HCT116 (cell line): ENCODE measurements around the gene MT3. TPM values are rescaled to one million over a fixed set of nuclear protein-coding genes. Genes with fewer than 3 reads are reported as not detected.

ENCODE experiments used
- ATAC-seq: fragments of 200-7000 bp; cut with Tn5 transposase; 2 replicates; pipeline ENCODE4 v1.9.1; 2020; ENCODE audit warnings: mild to moderate bottlenecking, moderate library complexity
- BruUV-seq: library from RNA; stranded (reverse); fragments of 400-500 nt; replicated peaks from 2 replicates; lab custom pipeline; 2021; lab: Mats Ljungman, UMichigan
- CTCF ChIA-PET: fragments of 300-600 bp; sonication (Branson Sonifier 250); formaldehyde crosslinking; loops from one replicate; lab custom pipeline; 2021; ENCODE audit warnings: antibody characterized with exemption; lab: Charles Lee
- POLR2A ChIA-PET: fragments of 300-600, 350-600 bp; sonication (Branson Sonifier 250); formaldehyde crosslinking; loops from one replicate; lab custom pipeline; 2021; ENCODE audit warnings: antibody characterized with exemption; lab: Charles Lee
- RAD21 ChIA-PET, 2 experiments: fragments of 300-600 bp; sonication (Branson Sonifier 250); formaldehyde crosslinking; loops; one replicate each; lab custom pipeline; 2023; ENCODE audit warnings: low total read pairs in 2 of 2; ENCODE audit not compliant: uncharacterized antibody in 2 of 2, unreplicated experiment in 2 of 2, low non-redundant PET in 1 of 2; lab: Charles Lee
- DNase-seq: peaks from one replicate; pipeline ENCODE4 v3.0.0-alpha.2; 2010; ENCODE audit warnings: low read depth, low spot score
- H2AFZ ChIP-seq: fragments of 200-600 bp; shearing (Covaris generic), sonication (generic); 2 replicates; pipeline ENCODE4 v1.6.1; 2017; ENCODE audit warnings: low read depth, mixed run types, mixed read lengths, antibody characterized with exemption, low read length; ENCODE audit not compliant: poor library complexity, severe bottlenecking
- H3K27ac ChIP-seq: 2 replicates; pipeline ENCODE4 v1.5.1; 2012; ENCODE audit warnings: low read depth, low read length
- H3K27me3 ChIP-seq: fragments of 200-600 bp; sonication (generic); 2 replicates; pipeline ENCODE4 v1.6.1; 2016; ENCODE audit warnings: mixed run types, low read length, mixed read lengths; ENCODE audit not compliant: insufficient read depth
- H3K36me3 ChIP-seq, 2 experiments: fragments of 200-500 bp in 1 of 2; fragments of 200-600 bp in 1 of 2; sonication (Bioruptor generic) in 1 of 2; sonication (generic) in 1 of 2; 2 replicates each; pipeline versions ENCODE4 v1.5.1 to v1.6.1; 2014 to 2016; ENCODE audit warnings: low read length in 2 of 2, inconsistent platforms in 1 of 2, mixed read lengths in 1 of 2, mixed run types in 1 of 2; ENCODE audit not compliant: insufficient read depth in 2 of 2, control insufficient read depth in 1 of 2
- H3K4me1 ChIP-seq, 2 experiments: fragments of 200-600 bp in 1 of 2; sonication (generic) in 1 of 2; 2 replicates each; pipeline versions ENCODE4 v1.5.1 to v1.6.1; 2012 to 2017; ENCODE audit warnings: low read length in 2 of 2, inconsistent platforms in 1 of 2, mild to moderate bottlenecking in 1 of 2, mixed read lengths in 1 of 2, mixed run types in 1 of 2, moderate library complexity in 1 of 2; ENCODE audit not compliant: insufficient read depth in 2 of 2, control insufficient read depth in 1 of 2
- H3K4me2 ChIP-seq: fragments of 200-600 bp; sonication (generic); 2 replicates; pipeline ENCODE4 v1.6.1; 2017; ENCODE audit warnings: mixed run types, low read length, mixed read lengths
- H3K4me3 ChIP-seq, 2 experiments: fragments of 200-600 bp in 1 of 2; sonication (generic) in 1 of 2; replicated peaks in 1 of 2; 2 replicates each; pipeline ENCODE4 v1.5.1; 2011 to 2016; ENCODE audit warnings: low read length in 2 of 2, control low read depth in 1 of 2, low read depth in 1 of 2, mild to moderate bottlenecking in 1 of 2, mixed read lengths in 1 of 2, mixed run types in 1 of 2
- H3K79me2 ChIP-seq: fragments of 200-600 bp; sonication (generic); 2 replicates; pipeline ENCODE4 v1.6.1; 2017; ENCODE audit warnings: mild to moderate bottlenecking, mixed run types, low read length, moderate library complexity, mixed read lengths; ENCODE audit not compliant: insufficient read depth
- H3K9ac ChIP-seq: fragments of 200-600 bp; sonication (generic); 2 replicates; pipeline ENCODE4 v1.6.1; 2016; ENCODE audit warnings: low read length, mixed read lengths
- H3K9me2 ChIP-seq: fragments of 200-600 bp; sonication (generic), shearing (Covaris generic); 2 replicates; pipeline ENCODE4 v1.6.1; 2017; ENCODE audit warnings: mixed run types, mild to moderate bottlenecking, moderate library complexity; ENCODE audit not compliant: insufficient read depth
- H3K9me3 ChIP-seq, 2 experiments: fragments of 200-500 bp in 1 of 2; fragments of 200-600 bp in 1 of 2; sonication (Bioruptor generic) in 1 of 2; sonication (generic) in 1 of 2; 2 replicates each; pipeline ENCODE4 v1.6.1; 2014 to 2017; ENCODE audit warnings: low read length in 2 of 2, mixed read lengths in 2 of 2, inconsistent platforms in 1 of 2, low read depth in 1 of 2, mild to moderate bottlenecking in 1 of 2, mixed run types in 1 of 2, moderate library complexity in 1 of 2; ENCODE audit not compliant: control insufficient read depth in 1 of 2, insufficient read depth in 1 of 2
- H4K20me1 ChIP-seq: fragments of 200-600 bp; sonication (generic), shearing (Covaris generic); 2 replicates; pipeline ENCODE4 v1.6.1; 2017; ENCODE audit warnings: mixed run types, mild to moderate bottlenecking, moderate library complexity; ENCODE audit not compliant: insufficient read depth
- CTCF ChIP-seq, 3 experiments: fragments of 200-600 bp in 1 of 3; sonication (generic) in 1 of 3; IDR thresholded peaks in 2 of 3; conservative IDR thresholded peaks in 1 of 3; 2 replicates each; pipeline ENCODE4 v1.5.1; 2012 to 2017; ENCODE audit warnings: low read depth in 2 of 3, low read length in 2 of 3, antibody characterized with exemption in 1 of 3, borderline replicate concordance in 1 of 3, control low read depth in 1 of 3, mild to moderate bottlenecking in 1 of 3, mixed read lengths in 1 of 3, mixed run types in 1 of 3, moderate library complexity in 1 of 3; ENCODE audit not compliant: insufficient read depth in 1 of 3
- EGR1 ChIP-seq: IDR thresholded peaks from 2 replicates; pipeline ENCODE4 v1.6.1; 2012; ENCODE audit warnings: low read depth
- ELF1 ChIP-seq: IDR thresholded peaks from 2 replicates; pipeline ENCODE4 v1.6.1; 2012; ENCODE audit warnings: low read depth, borderline replicate concordance
- EZH2 ChIP-seq: fragments of 200-600 bp; sonication (generic); IDR thresholded peaks from 2 replicates; pipeline ENCODE4 v1.6.1; 2017; ENCODE audit warnings: antibody characterized with exemption, mixed run types
- FOSL1 ChIP-seq: IDR thresholded peaks from 2 replicates; pipeline ENCODE4 v1.6.1; 2012; ENCODE audit warnings: low read depth
- JUND ChIP-seq: IDR thresholded peaks from 2 replicates; pipeline ENCODE4 v1.6.1; 2012
- POLR2A ChIP-seq: IDR thresholded peaks from 2 replicates; pipeline ENCODE4 v1.7.0; 2011; ENCODE audit warnings: borderline replicate concordance; ENCODE audit not compliant: insufficient read depth, insufficient read length; ENCODE audit errors: extremely low read depth
- POLR2AphosphoS5 ChIP-seq: IDR thresholded peaks from 2 replicates; pipeline ENCODE4 v1.6.1; 2011; ENCODE audit warnings: mild to moderate bottlenecking, low read depth, low read length, moderate library complexity
- RAD21 ChIP-seq: IDR thresholded peaks from 2 replicates; pipeline ENCODE4 v1.6.1; 2012; ENCODE audit warnings: low read depth, mild to moderate bottlenecking
- YY1 ChIP-seq: IDR thresholded peaks from 2 replicates; pipeline ENCODE4 v1.6.1; 2011; ENCODE audit warnings: low read length, low read depth, moderate library complexity, mild to moderate bottlenecking; ENCODE audit not compliant: insufficient replicate concordance; ENCODE audit errors: extremely low read depth
- ZFX ChIP-seq: fragments of 450-650 bp; IDR thresholded peaks from 2 replicates; pipeline ENCODE4 v1.6.1; 2017
- ZNF274 ChIP-seq: fragments of 200-500 bp; sonication (Bioruptor generic); IDR thresholded peaks from 2 replicates; pipeline ENCODE4 v1.6.1; 2014; ENCODE audit warnings: mild to moderate bottlenecking, low read depth, low read length, inconsistent platforms
- intact Hi-C: fragments of 100-400 bp; cut with micrococcal nuclease; formaldehyde crosslinking; loops from 2 replicates; pipeline ENCODE4 v1.10.0; 2022
- total RNA-seq: library from RNA; stranded (reverse); gene quantifications from one replicate; pipeline ENCODE4 v1.2.1, GENCODE V29; 2021; ENCODE audit not compliant: unreplicated experiment
- TF ChIP-seq, protein P1 (sequence below): IDR thresholded peaks from 2 replicates; pipeline ENCODE4 v1.6.1; 2012; ENCODE audit warnings: low read depth
- TF ChIP-seq, protein P2 (sequence below): IDR thresholded peaks from 2 replicates; pipeline ENCODE4 v1.6.1; 2011; ENCODE audit warnings: mild to moderate bottlenecking, low read length, moderate library complexity; ENCODE audit not compliant: insufficient replicate concordance; ENCODE audit errors: extremely low read depth

The MT3 gene
- total RNA-seq, 1 experiment from 2014 or later = not detected

DNA sequence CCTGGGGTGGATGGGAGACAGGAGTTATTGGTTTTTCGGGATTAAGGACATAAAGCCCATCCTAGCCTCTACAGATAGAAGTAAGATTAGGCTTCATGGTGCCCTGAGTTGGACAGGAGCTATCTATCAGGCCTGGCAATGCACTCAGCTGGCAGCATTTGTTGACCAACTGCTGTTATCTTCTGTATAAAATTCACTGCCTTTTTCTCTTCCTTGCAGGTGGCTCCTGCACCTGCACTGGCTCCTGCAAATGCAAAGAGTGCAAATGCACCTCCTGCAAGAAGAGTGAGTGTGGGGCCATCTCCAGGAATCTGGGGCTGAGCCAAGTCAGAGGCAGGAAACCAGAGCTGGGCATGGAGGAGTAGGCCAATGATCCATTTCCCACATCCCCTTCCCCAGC, 49.7 kb downstream of the MT3 start:
- Histone ChIP-seq H3K79me2 (no peaks in the 10 kb centered on the region), H3K4me2 (no peak overlapping the region), H3K27me3 (no peaks in the 10 kb centered on the region), H3K9ac (no peak overlapping the region), H2AFZ (no peak overlapping the region), H3K27ac (no peak overlapping the region), H3K4me1 (peaks cover 9 to 19% of the 10 kb centered on the region in 2 experiments), H3K4me3 (no peak overlapping the region), H4K20me1 (no peaks in the 10 kb centered on the region), H3K36me3 (no peaks in the 10 kb centered on the region), H3K9me2 (no peaks in the 10 kb centered on the region), H3K9me3 (no peaks in the 10 kb centered on the region)
- intact Hi-C loops = no loop called here
- no peak for TF ChIP-seq ZNF274
- TF ChIP-seq POLR2AphosphoS5 = no peak
- no peak for TF ChIP-seq JUND
- TF ChIP-seq POLR2A = no peak
- TF ChIP-seq, protein P1, sequence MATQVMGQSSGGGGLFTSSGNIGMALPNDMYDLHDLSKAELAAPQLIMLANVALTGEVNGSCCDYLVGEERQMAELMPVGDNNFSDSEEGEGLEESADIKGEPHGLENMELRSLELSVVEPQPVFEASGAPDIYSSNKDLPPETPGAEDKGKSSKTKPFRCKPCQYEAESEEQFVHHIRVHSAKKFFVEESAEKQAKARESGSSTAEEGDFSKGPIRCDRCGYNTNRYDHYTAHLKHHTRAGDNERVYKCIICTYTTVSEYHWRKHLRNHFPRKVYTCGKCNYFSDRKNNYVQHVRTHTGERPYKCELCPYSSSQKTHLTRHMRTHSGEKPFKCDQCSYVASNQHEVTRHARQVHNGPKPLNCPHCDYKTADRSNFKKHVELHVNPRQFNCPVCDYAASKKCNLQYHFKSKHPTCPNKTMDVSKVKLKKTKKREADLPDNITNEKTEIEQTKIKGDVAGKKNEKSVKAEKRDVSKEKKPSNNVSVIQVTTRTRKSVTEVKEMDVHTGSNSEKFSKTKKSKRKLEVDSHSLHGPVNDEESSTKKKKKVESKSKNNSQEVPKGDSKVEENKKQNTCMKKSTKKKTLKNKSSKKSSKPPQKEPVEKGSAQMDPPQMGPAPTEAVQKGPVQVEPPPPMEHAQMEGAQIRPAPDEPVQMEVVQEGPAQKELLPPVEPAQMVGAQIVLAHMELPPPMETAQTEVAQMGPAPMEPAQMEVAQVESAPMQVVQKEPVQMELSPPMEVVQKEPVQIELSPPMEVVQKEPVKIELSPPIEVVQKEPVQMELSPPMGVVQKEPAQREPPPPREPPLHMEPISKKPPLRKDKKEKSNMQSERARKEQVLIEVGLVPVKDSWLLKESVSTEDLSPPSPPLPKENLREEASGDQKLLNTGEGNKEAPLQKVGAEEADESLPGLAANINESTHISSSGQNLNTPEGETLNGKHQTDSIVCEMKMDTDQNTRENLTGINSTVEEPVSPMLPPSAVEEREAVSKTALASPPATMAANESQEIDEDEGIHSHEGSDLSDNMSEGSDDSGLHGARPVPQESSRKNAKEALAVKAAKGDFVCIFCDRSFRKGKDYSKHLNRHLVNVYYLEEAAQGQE = no peak
- no peak for TF ChIP-seq FOSL1
- TF ChIP-seq EZH2 = no peak
- TF ChIP-seq, protein P2, sequence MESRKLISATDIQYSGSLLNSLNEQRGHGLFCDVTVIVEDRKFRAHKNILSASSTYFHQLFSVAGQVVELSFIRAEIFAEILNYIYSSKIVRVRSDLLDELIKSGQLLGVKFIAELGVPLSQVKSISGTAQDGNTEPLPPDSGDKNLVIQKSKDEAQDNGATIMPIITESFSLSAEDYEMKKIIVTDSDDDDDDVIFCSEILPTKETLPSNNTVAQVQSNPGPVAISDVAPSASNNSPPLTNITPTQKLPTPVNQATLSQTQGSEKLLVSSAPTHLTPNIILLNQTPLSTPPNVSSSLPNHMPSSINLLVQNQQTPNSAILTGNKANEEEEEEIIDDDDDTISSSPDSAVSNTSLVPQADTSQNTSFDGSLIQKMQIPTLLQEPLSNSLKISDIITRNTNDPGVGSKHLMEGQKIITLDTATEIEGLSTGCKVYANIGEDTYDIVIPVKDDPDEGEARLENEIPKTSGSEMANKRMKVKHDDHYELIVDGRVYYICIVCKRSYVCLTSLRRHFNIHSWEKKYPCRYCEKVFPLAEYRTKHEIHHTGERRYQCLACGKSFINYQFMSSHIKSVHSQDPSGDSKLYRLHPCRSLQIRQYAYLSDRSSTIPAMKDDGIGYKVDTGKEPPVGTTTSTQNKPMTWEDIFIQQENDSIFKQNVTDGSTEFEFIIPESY = no peak
- no peak for TF ChIP-seq CTCF (IDR thresholded peaks at IDR 0.05 in 2 of 3, conservative IDR thresholded peaks at IDR 0.05 in 1 of 3; ENCODE audit: borderline replicate concordance in 1 of 3, insufficient read depth in 1 of 3, low read depth in 2 of 3, low read length in 2 of 3)
- no peak for TF ChIP-seq RAD21
- no peak for TF ChIP-seq ZFX
- TF ChIP-seq ELF1 = no peak
- no peak for TF ChIP-seq YY1
- TF ChIP-seq EGR1 = no peak
- ATAC-seq (no peak), DNase-seq (no peak)
- POLR2A ChIA-PET = no interaction called here
- CTCF ChIA-PET = no interaction called here
- RAD21 ChIA-PET = no interaction called here
- BruUV-seq = no TSS peak
